ENCODE results near the gene SOS1. TPM values are rescaled to one million over a fixed set of nuclear protein-coding genes. Genes with fewer than 3 reads are reported as not detected.
A peak's percentile ranks its signal among the peaks of the same experiment; 100 is the strongest.

The SOS1 gene
- total RNA-seq, 1 experiment from 2014 or later, result 28.4 TPM

DNA sequence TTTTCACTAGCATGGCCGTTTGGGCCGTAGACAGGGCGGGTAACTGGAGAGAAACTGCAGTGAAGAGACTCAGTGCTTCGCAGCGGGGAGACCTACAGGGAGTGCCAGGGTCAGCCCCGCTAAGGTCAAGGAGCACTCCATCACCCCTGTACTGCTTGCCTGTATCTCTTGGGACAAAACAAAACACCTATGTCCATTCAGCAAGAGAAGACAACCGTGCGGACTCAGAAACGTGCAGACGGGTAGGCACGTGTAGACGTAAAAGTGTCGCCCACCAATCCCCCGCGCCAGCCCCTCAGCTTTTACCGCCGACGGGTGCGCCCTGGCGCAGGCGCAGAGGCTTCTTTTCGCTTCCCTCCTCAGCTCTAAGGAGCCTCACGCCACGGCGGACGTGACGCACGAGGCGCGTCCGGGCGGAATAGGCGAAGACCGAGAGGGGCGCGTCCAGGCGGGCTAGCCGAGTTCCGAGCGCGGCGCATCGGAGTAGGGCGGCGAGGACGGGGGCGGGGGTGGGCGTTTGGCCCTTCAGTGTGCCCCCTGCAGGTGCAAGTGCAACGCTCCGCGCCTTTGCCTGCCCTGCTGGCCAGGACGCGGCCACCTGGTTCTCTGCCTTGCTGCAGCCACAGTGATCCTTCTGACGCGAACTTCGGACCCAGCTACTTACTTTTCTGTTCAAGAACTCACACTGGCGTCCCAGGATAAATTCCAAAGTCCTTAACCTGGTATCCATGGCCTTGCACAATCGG is 3.3 kb upstream of the SOS1 start (continued):
- TF ChIP-seq, protein P1, sequence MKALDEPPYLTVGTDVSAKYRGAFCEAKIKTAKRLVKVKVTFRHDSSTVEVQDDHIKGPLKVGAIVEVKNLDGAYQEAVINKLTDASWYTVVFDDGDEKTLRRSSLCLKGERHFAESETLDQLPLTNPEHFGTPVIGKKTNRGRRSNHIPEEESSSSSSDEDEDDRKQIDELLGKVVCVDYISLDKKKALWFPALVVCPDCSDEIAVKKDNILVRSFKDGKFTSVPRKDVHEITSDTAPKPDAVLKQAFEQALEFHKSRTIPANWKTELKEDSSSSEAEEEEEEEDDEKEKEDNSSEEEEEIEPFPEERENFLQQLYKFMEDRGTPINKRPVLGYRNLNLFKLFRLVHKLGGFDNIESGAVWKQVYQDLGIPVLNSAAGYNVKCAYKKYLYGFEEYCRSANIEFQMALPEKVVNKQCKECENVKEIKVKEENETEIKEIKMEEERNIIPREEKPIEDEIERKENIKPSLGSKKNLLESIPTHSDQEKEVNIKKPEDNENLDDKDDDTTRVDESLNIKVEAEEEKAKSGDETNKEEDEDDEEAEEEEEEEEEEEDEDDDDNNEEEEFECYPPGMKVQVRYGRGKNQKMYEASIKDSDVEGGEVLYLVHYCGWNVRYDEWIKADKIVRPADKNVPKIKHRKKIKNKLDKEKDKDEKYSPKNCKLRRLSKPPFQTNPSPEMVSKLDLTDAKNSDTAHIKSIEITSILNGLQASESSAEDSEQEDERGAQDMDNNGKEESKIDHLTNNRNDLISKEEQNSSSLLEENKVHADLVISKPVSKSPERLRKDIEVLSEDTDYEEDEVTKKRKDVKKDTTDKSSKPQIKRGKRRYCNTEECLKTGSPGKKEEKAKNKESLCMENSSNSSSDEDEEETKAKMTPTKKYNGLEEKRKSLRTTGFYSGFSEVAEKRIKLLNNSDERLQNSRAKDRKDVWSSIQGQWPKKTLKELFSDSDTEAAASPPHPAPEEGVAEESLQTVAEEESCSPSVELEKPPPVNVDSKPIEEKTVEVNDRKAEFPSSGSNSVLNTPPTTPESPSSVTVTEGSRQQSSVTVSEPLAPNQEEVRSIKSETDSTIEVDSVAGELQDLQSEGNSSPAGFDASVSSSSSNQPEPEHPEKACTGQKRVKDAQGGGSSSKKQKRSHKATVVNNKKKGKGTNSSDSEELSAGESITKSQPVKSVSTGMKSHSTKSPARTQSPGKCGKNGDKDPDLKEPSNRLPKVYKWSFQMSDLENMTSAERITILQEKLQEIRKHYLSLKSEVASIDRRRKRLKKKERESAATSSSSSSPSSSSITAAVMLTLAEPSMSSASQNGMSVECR (CRISPR knock-in tag; IDR thresholded peaks at IDR 0.05; ENCODE audit: borderline replicate concordance), result peak; percentile 87; the same call in 1 of the 2 replicates
- TF ChIP-seq, protein P2, sequence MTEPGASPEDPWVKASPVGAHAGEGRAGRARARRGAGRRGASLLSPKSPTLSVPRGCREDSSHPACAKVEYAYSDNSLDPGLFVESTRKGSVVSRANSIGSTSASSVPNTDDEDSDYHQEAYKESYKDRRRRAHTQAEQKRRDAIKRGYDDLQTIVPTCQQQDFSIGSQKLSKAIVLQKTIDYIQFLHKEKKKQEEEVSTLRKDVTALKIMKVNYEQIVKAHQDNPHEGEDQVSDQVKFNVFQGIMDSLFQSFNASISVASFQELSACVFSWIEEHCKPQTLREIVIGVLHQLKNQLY (CRISPR knock-in tag; IDR thresholded peaks at IDR 0.05), result no peak
- TF ChIP-seq, protein P3, sequence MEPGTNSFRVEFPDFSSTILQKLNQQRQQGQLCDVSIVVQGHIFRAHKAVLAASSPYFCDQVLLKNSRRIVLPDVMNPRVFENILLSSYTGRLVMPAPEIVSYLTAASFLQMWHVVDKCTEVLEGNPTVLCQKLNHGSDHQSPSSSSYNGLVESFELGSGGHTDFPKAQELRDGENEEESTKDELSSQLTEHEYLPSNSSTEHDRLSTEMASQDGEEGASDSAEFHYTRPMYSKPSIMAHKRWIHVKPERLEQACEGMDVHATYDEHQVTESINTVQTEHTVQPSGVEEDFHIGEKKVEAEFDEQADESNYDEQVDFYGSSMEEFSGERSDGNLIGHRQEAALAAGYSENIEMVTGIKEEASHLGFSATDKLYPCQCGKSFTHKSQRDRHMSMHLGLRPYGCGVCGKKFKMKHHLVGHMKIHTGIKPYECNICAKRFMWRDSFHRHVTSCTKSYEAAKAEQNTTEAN (CRISPR knock-in tag; IDR thresholded peaks at IDR 0.05), result peak; percentile 79; the same call in 1 of the 2 replicates
- TF ChIP-seq RORB (CRISPR knock-in tag; IDR thresholded peaks at IDR 0.05) (no peak), ATF2 (CRISPR knock-in tag; IDR thresholded peaks at IDR 0.05; ENCODE audit: borderline replicate concordance, low read depth) (no peak), ATF3 (CRISPR knock-in tag; conservative IDR thresholded peaks at IDR 0.05) (no peak), SMAD4 (CRISPR knock-in tag; IDR thresholded peaks at IDR 0.05) (no peak; the same call in 1 of the 2 replicates), TEAD4 (CRISPR knock-in tag; IDR thresholded peaks at IDR 0.05) (peak; percentile 12; the same call in 1 of the 2 replicates), CTCF (IDR thresholded peaks at IDR 0.05) (peak; percentile 32; the same call in 1 of the 2 replicates), E2F4 (CRISPR knock-in tag; IDR thresholded peaks at IDR 0.05; ENCODE audit: borderline replicate concordance, low read depth) (0 out of 2 replicates have a peak, but pooled peaks have one; percentile 65), ZNF396 (CRISPR knock-in tag; IDR thresholded peaks at IDR 0.05; ENCODE audit: borderline replicate concordance) (no peak), FOXK1 (CRISPR knock-in tag; IDR thresholded peaks at IDR 0.05) (peak; percentile 92), ZNF423 (CRISPR knock-in tag; IDR thresholded peaks at IDR 0.05) (no peak), CREM (CRISPR knock-in tag; IDR thresholded peaks at IDR 0.05) (peak; percentile 97), TEAD1 (CRISPR knock-in tag; IDR thresholded peaks at IDR 0.05) (peak; percentile 92), KAT7 (CRISPR knock-in tag; IDR thresholded peaks at IDR 0.05; ENCODE audit: borderline replicate concordance) (no peak), E2F1 (CRISPR knock-in tag; IDR thresholded peaks at IDR 0.05) (0 out of 2 replicates have a peak, but pooled peaks have one; percentile 34)
- TF ChIP-seq, protein P4, sequence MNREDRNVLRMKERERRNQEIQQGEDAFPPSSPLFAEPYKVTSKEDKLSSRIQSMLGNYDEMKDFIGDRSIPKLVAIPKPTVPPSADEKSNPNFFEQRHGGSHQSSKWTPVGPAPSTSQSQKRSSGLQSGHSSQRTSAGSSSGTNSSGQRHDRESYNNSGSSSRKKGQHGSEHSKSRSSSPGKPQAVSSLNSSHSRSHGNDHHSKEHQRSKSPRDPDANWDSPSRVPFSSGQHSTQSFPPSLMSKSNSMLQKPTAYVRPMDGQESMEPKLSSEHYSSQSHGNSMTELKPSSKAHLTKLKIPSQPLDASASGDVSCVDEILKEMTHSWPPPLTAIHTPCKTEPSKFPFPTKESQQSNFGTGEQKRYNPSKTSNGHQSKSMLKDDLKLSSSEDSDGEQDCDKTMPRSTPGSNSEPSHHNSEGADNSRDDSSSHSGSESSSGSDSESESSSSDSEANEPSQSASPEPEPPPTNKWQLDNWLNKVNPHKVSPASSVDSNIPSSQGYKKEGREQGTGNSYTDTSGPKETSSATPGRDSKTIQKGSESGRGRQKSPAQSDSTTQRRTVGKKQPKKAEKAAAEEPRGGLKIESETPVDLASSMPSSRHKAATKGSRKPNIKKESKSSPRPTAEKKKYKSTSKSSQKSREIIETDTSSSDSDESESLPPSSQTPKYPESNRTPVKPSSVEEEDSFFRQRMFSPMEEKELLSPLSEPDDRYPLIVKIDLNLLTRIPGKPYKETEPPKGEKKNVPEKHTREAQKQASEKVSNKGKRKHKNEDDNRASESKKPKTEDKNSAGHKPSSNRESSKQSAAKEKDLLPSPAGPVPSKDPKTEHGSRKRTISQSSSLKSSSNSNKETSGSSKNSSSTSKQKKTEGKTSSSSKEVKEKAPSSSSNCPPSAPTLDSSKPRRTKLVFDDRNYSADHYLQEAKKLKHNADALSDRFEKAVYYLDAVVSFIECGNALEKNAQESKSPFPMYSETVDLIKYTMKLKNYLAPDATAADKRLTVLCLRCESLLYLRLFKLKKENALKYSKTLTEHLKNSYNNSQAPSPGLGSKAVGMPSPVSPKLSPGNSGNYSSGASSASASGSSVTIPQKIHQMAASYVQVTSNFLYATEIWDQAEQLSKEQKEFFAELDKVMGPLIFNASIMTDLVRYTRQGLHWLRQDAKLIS (CRISPR knock-in tag; IDR thresholded peaks at IDR 0.05; ENCODE audit: borderline replicate concordance), result peak; percentile 93; the same call in 1 of the 2 replicates
- TF ChIP-seq, protein P5, sequence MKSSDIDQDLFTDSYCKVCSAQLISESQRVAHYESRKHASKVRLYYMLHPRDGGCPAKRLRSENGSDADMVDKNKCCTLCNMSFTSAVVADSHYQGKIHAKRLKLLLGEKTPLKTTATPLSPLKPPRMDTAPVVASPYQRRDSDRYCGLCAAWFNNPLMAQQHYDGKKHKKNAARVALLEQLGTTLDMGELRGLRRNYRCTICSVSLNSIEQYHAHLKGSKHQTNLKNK (CRISPR knock-in tag; IDR thresholded peaks at IDR 0.05), result no peak

Measured in WTC11 (cell line).